ENCODE measurements around the gene ZG16B. TPM values are rescaled to one million over a fixed set of nuclear protein-coding genes. Genes with fewer than 3 reads are reported as not detected.

Gene ZG16B
- total RNA-seq, 1 donor: 0.27 TPM

DNA sequence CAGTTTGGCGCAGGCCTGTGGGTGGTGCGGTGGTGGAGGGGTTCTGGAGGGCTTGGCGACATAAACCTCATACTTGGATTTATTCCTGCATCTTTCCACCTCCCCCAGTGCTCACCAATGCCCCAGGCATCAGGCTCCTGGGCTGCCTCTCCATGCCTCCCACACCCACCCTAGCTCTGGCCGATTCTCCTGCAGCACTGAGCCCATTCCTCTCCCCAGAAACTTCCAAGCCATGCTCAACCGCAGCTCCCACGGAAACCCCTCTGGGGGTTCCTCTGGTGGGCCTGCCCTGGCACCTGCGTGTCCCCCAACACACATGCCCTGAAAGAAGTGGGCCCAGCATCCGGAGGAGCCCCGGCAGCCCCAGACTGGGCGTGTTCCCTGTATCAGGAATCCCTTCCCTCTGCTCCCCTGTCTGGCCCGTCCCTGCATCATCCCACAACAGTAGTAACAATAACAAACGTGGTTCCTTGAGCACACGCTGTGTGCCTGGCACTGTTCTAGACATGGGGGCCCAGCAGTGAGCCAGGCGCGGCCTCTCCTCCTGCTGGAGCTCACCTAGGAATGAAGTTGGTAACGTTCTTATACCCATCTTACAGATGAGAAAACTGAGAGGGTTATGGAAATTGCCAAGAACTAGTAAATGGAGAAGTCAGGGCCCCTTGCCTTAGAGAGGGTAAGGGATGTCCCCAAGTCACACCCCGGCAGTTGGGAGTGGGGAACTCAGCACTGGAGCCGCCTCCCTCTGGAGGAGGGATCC, 10.7 kb upstream of the ZG16B start:
- no peak overlapping the region for H3K4me3 ChIP-seq (ENCODE audit: low read depth, low read length)
- TF ChIP-seq, protein P1, sequence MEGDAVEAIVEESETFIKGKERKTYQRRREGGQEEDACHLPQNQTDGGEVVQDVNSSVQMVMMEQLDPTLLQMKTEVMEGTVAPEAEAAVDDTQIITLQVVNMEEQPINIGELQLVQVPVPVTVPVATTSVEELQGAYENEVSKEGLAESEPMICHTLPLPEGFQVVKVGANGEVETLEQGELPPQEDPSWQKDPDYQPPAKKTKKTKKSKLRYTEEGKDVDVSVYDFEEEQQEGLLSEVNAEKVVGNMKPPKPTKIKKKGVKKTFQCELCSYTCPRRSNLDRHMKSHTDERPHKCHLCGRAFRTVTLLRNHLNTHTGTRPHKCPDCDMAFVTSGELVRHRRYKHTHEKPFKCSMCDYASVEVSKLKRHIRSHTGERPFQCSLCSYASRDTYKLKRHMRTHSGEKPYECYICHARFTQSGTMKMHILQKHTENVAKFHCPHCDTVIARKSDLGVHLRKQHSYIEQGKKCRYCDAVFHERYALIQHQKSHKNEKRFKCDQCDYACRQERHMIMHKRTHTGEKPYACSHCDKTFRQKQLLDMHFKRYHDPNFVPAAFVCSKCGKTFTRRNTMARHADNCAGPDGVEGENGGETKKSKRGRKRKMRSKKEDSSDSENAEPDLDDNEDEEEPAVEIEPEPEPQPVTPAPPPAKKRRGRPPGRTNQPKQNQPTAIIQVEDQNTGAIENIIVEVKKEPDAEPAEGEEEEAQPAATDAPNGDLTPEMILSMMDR (IDR thresholded peaks at IDR 0.05; ENCODE audit: insufficient read depth, low read length): no peak
- no peak for DNase-seq (ENCODE audit: low read depth)

DNA sequence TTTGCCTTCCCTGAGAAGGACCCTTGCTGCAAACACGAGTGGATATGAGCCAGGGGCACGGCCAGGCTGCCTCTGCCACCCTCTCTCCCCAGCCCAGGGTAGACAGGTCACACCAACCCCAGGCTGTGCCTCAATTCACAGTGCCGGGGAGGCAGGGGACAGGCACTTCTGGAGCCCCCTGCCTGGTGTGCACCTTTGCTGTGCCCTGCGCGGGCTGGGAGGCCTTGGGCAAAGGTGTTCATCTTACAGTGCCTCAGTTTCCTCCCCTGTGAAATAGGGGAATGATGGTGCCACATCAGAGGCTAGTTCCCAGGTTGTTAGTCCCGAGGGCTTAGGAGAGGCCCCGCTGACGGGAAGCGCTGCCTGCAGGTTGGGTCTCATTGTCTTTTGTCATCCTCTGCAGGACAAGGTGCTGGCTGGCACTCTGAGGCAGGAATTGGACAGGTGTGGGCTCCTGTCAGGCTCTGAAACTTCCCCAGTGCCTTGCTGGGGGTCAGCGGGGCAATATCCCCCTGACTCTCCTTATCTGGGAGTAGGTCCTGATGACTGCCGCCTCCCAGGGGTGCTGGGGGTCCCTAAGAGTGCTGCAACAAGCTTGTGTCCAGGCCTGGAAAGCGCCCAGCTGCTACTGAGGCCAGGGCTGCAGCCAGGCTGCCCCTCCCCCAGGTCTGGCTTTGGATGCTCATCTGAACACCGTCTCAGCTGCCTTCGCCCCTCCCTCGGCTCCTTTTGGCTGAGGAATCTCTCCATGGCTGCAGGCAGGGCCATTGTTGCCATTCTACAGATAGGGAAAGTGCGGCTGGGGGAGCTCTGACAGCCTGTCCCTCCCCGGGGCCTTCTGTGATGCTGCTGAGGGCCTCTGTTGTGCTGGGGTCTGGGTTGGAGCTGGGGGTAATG, 9.9 kb upstream of the ZG16B start:
- no peak overlapping the region for H3K4me3 ChIP-seq (ENCODE audit: low read depth, low read length)
- no peak for DNase-seq (ENCODE audit: low read depth)

GRCh38 chr16:2820836-2821486, 9.1 kb upstream of the ZG16B start:
- TF ChIP-seq, protein P1 (IDR thresholded peaks at IDR 0.05; ENCODE audit: insufficient read depth, low read length): no peak
- H3K4me3 ChIP-seq (ENCODE audit: low read depth, low read length): no peak overlapping the region
- no peak for DNase-seq (ENCODE audit: low read depth)

More for the DNA sequence above, 9.9 kb upstream of the ZG16B start:
- TF ChIP-seq, protein P1 (IDR thresholded peaks at IDR 0.05; ENCODE audit: insufficient read depth, low read length): no peak

DNA sequence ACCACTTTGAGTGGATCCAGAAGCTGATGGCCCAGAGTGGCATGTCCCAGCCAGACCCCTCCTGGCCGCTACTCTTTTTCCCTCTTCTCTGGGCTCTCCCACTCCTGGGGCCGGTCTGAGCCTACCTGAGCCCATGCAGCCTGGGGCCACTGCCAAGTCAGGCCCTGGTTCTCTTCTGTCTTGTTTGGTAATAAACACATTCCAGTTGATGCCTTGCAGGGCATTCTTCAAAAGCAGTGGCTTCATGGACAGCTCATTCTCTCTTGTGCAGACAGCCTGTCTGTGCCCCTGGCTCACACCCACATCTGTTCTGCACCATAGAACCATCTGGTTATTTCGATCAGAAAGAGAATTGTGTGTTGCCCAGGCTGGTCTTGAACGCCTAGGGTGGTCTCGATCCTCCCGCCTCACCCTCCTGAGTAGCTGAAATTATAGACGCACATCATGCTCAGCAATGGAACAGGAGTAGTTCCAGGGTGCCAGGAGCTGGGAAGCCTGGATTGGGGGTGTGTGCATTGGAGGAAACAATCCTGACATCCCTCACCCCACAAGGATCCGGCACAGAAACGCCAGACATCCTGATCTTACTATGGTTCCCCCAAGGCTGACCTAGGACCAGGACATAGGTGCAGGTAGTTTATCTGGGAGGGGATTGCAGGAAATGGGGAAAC, 8.5 kb upstream of the ZG16B start:
- TF ChIP-seq, protein P1 (IDR thresholded peaks at IDR 0.05; ENCODE audit: insufficient read depth, low read length): no peak
- no peak for DNase-seq (ENCODE audit: low read depth)
- no peak overlapping the region for H3K4me3 ChIP-seq (ENCODE audit: low read depth, low read length)

DNA sequence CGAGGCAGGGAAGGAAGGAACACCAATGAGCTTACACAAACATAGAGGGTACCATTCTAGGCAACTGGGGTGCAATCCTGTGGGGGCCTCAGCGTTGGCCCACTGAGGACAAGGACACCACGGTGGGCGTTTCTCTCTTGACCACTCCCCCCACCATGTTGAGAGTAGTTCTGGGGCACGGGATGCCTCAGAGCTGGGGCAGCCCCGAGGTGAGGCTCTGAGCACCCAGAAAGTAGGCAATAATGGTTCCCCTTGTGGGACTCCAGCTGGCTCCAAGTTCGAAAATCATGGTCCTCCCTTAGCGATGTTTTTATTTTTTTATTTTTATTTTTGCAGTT, 8.0 kb upstream of the ZG16B start:
- TF ChIP-seq, protein P1 (IDR thresholded peaks at IDR 0.05; ENCODE audit: insufficient read depth, low read length): no peak
- no peak for DNase-seq (ENCODE audit: low read depth)
- H3K4me3 ChIP-seq (ENCODE audit: low read depth, low read length): no peak overlapping the region

DNA sequence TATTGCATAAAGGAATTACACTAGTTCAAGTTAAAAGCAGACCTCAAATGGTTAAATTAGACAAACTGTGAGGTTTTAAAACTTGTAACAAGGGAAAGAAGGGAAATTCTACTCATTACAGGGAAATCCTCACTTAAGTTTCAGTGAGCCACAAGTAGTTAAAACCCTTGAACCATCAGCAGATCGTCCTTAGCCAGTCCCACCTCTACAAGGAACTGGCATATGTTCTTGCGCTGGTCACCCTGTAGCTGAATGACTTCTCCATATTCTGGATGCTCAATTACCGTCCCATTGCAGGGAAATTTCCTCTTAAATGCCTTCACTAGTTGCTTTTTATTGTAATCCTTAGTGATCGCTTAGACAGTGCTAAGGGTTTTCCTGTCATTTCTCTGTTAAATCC, 7.6 kb upstream of the ZG16B start:
- TF ChIP-seq, protein P1 (IDR thresholded peaks at IDR 0.05; ENCODE audit: insufficient read depth, low read length): no peak
- DNase-seq (ENCODE audit: low read depth): no peak
- no peak overlapping the region for H3K4me3 ChIP-seq (ENCODE audit: low read depth, low read length)
